GM19023 (cell line): ENCODE data around the gene NGB.
A peak's percentile ranks its signal among the peaks of the same experiment; 100 is the strongest.
"Not testable (repeated sequence)": the region's sequence is repeated elsewhere in the genome, so short reads cannot be mapped to it uniquely, and the experiment has no call there.

Experiments
- ATAC-seq: cut with Tn5 transposase; IDR thresholded peaks from one replicate; pipeline ENCODE4 v1.9.1; 2021; ENCODE audit warnings: mild to moderate bottlenecking, moderate library complexity; ENCODE audit not compliant: unreplicated experiment

Gene NGB

DNA sequence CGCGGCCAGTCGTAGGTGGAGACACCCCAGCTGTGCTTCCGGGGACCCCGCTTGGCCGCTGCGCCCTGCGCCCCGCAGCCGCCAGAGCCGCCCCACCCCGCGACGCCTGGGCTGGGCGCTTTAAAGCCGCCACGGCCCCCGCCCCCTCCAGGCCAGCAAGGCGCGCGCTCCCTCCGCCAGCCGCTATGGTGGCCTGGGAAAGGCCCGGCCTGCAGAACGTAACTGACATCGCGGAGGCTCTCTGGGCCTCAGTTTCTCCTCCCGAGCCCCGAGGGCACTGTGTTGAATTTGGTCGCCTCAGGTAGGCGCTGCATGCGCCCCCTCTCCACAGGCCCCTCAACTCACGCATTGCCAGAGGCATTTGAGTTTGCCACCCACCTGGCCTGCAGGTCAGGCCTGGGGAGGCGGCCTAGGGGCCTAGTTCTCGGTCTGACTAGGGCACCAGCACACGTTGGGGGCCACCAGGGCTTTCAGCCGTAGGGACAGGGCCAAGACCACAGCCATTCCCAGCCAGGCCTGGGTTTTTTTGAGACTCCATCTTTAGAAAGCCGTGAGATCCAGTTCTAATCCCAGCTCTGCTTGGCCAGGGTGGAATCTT, at the start of gene NGB:
TSS of gene NGB (minus strand) at position 94 of the 598 bp plus-strand sequence. CDS start 269 bp downstream, outside the sequence.
- ATAC-seq = no peak

DNA sequence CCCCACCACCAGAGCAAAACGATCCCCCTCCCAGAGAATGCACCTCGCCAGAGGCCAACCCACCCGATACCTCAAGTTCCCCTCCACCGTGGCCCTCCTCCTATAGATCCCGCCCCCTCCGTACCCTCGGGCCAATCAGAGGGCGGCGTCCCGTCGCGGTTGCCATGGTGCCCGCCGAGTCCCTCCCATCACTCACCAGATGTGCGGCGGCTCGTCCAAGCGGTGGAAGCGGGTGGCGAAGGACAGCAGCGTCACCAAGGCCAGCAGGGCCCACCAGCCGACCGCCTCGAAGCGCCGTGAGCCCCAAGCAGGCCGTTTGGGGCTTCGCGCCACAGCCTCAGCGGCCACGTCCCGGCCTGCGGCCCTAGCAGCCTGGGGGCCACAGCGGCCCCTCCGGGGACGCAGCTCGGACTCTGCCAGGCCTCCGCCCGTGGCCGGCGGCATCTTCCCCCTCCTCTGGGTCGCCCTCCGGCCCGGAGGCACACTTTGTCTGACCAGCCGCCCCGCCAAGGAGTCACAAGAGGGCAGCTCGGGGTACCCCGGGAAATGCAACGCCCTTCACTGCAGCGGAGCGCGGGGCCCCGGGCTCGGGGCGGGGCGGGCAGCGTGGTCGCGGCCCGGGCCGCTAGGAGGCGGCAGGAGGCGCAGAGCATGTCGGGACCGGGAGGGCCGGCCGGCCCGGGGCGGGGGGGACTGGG, 49.4 kb upstream of the NGB start, which contains the start of gene POMT2:
TSS of gene POMT2 (minus strand) at position 646 of the 698 bp plus-strand sequence. CDS start at position 444, 202 bp downstream.
- ATAC-seq = peak; percentile 68

DNA sequence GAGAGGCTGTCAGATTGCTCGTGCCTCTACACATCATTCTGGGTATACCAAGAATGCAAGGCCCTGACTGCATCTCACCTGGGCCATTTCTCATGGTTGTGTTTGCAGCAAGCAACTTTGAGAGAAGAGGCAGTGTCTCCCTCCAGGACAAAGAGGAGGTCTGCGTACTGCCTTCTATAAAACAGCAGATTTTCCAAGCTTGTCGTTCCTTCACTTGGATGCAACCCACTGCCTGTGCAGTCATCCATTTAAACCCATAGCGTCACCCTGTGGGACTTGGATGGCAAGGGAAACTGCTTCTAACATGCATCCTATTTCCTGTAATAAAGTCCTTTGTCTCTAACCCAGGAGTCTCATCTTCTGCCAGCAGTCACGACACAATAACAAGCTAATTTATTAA, 48.4 kb upstream of the NGB start:
- ATAC-seq = no peak

DNA sequence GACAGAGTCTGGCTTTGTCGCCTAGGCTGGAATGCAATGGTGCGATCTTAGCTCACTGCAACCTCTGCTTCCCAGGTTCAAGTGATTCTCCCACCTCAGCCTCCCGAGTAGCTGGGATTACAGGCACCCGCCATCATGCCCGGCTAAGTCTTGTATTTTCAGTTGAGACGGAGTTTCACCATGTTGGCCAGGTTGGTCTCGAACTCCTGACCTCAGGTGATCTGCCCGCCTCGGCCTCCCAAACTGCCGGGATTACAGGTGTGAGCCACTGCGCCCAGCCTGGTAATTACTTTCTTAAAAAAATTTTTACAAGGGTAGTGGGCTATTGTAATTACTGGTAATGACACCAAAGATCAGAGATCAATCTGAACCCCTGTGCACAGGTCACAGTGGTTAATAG, 47.8 kb upstream of the NGB start:
- not testable (repeated sequence) for ATAC-seq

DNA sequence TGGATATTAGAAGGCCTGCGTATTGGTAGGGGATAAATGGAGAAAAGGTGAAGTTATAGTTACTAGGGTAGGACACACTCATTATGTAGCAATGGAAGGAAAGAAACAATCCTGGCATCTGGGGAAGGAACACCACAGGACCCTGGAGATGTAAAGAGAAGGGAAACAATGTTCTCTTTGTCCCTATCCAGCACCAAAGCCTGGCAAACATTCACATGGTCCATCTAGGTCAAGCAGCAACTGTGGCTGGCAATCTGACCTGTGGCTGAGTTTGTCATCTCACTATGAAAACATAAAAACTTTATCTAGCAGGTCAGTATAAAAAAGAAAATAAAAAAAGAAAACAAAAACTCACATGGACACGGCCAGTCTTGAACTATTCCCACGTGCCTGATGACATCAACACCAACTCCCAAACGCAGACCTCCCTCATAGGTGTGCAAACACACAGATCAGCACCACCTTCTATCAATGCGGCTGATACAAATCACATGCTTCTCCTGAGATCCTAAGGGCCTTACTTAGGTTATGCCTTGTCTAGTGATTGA, 47.1 kb upstream of the NGB start:
- no peak for ATAC-seq

- ATAC-seq = no peak
These were observed 45.9 kb upstream of the NGB start for GRCh38 chr14:77316872-77317301.

DNA sequence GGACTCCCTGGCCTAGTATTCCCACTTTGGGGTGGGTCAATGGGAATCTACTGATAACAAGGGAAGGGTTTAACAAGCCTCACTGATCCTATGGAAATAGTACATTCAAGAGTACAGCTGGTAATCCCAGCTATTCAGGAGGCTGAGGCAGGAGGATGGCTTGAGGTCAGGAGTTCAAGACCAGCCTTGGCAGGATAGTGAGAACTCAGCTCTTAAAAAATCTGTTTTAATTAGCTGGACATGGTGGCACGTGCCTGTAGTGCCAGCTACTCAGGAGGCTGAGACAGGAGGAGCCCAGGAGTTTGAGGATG, 45.1 kb upstream of the NGB start:
- ATAC-seq = no peak

GRCh38 chr14:77314539-77315457, 43.8 kb upstream of the NGB start:
- no peak for ATAC-seq

GRCh38 chr14:77314043-77314442, 43.0 kb upstream of the NGB start:
- no peak for ATAC-seq

DNA sequence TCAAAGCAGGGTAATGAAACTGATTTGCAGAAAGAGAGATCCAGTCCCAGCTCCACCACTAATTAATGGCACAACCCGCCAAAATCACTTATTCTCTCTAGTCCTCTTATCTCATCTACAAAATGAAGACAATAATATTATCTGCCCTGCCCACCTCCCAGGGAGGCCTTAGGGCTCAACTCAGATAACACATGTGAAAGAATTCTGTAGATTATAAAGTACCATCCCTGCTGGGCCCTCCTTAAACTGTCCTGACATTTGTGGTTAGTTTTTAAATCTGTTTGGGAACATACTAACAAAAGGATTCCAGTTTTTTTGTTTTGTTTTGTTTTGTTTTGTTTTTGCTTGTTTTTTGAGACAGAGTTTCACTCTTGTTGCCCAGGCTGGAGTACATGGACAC, 42.4 kb upstream of the NGB start:
- no peak for ATAC-seq

DNA sequence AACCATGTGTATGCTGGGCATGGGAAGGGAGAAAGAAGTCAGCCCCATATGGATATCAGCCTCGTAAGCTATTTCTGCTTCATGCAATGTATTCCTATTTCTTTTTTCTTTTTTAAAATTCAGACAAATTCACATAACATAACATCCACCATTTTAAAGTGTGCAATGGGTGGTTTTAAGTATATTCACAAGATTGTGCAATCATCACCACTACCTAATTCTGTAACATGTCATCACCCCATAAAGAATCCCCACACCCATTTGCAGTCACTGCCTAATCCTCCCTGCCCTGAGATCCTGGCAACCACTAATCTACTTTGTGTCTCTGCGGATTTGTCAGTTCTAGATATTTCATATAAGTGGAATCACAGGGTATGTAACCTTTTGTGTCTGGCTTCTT, 40.2 kb upstream of the NGB start:
- ATAC-seq = no peak

GRCh38 chr14:77310026-77310425, 39.0 kb upstream of the NGB start:
- ATAC-seq = no peak

DNA sequence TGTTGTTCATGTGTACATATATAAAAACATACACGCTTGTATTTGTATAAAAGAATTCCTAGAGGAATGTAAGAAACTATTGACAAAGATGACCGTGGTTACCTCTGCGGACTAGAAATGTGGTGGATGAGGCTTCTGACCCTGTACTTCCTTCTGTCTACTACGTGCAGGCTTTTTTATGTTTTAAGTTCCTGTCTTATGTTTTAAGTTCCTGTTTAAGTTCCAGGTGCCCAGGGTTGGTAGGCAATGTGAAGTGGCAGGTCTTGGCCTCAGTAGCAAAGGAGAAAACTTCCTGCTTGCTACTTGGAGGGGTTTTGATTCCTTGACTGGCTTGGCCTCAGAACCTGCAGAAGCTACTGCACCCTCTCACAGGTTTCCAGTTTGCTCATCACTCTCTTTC, 38.1 kb upstream of the NGB start:
- ATAC-seq = no peak

DNA sequence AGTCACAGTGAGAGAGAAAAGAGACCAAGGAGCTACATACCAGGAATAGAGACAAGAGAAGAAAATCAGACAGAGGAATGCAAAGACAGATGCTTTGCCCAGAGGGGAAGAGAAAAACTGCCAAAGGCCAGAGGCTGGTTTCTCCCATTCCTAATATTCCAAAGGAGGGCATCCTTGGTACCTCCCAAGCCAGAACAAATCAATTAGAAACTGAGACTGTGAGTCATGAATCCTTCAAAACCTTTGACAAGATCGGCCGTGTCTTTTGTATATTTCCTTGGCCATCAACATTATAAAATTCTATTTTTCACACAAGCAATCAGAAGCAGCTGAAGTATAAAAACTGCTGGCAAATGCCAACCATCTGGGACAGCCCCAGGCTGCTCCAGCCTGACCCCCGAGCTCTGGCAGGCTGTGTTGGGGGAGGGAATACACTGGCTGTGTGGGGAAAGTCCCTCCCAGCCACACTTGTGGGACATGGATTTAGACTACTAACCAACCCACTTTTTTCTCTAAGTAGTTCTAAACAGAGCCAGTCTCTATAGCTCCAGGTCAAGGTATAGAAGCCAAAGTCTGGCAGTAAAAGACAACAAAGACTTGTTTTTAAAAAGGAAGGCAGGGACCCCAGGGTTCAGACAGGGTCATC, 36.0 kb upstream of the NGB start:
- ATAC-seq = no peak

DNA sequence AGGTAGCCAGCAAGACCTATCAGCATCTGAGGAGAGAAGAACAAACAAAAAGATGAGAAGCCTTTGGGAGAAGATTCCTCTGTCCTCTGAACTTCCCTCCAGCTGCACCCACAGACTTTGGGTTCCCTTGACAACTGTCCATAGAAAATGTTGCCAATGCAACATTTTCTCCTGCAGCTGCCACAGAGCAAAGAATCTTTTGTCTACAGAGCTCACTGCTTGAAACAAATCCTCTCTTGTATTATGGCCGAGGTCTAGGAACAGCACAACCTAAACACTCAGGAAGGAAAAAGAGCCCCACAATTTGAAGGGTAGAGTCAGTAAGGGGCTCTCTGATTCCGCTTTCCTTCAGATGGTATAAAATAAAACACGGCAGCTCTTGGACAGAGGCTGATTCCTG, 35.4 kb upstream of the NGB start:
- ATAC-seq = no peak

DNA sequence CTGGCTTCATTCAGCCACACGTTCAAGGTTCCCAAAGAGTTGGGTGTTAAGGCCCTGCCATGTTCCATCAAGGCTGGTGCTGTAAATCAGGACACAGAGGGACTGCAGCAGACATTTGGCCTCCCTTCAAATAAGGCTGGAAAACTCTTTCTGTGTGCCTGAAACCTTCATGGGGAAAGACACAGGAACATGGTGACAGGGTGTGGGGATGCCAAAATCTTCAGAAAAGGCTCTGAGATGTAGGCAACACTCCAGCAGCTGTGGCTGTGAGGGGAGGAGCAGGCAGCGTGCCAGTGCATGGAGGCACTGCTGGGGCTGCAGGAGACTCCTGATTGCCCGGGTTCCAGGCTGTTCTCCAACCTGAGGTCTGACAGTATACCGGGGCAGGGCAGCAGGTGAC, 34.7 kb upstream of the NGB start:
- ATAC-seq = no peak

DNA sequence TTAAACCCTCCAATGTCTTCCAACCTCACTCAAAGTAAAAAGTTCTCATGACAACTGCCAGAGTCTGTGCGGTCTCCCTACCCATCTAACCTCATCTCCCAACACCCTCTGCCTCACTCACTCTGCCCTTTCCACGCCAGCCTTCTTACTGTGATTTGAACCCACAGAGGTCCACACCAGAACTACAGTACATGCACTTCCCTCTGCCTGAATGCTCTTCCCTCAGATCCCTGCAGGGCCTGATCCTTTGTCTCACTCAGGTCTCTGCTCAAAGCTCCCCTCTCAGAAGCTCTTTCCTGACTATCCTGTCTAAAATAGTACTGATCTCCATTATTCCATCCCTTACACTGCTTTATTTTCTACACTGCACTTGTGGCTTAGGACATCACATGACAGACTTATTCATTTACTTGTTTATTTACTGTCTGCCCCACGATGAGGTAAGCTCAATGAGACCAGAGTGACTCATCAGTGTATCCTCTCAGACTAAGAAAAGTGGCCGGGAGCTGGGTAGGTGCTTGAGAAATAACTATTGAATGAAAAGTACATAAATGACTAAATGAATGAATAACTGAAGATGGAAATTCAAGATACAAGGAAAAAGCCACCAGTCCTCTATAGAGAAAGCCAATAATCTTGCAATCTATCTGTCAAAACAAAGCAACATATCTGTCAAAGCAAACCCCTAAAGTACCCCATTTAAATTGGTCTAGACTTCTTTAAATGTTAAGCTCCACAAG, 32.6 kb upstream of the NGB start:
- ATAC-seq = no peak

DNA sequence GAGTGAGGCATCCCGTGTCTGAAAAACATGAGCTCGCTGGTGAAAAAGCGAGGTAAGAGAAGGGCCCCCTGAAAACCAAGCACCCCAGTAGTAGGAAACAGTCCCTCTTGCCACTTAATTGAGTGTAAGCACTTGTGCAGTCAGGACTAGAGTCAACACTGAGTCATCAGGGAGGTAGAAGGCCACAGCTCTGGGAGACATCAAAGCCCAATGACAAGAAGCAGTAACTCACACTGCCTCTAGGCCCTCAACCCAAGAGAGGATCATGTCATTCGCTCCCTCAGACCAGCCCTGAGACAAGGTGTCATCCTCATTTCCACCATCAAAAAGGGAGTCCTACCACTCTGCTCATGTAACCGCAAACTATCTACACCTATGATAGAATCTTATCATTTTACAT, 31.9 kb upstream of the NGB start:
- ATAC-seq = no peak

DNA sequence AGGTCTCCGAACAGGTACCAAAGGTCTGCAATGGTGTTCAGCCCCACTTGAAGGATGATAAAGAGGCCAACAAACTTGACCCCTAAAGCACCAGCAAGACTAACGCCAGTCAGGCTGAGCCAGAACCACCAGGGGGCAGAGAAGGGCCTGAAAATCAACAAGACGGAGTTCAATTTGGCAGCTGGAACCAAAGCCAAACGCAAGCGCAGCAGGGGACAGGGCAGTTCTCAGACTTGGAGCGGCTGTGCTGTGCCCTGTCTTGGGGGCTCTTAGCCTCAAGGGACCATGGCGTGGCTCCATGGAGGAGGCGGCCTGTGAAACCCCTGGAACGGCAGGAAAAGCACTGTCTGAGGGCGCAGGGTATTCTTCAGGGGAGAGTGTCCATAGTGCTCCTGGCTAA, 30.1 kb upstream of the NGB start:
- ATAC-seq = no peak

DNA sequence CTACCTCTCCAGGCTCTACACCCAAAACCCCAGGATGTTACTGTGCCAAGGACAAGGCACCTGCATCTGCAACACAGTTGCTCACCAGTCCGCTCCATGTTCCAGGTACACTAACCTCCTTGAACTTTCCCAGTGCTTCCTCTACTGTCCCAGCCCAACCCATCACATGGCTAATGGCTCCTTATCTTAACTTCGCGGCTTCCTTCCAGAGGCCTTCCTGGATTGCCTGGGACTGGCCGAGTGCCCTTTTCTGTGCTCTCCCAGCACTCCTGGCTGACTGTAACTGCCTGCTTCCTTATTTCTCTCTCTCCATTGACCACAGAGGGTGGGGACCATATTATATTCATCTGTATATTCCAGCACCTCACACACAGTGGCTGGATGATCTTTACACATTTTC, 28.8 kb upstream of the NGB start:
- ATAC-seq = no peak
